KMS-11 (cell line): ENCODE results near the gene ZRSR2.

ENCODE experiments used
- H2AFZ ChIP-seq: fragments of 200-600 bp; sonication (generic); 2 replicates; pipeline ENCODE4 v1.6.1; 2016; ENCODE audit warnings: antibody characterized with exemption, mixed run types, low read depth
- H3K27ac ChIP-seq: fragments of 200-600 bp; sonication (generic); 2 replicates; pipeline ENCODE4 v1.6.1; 2016; ENCODE audit warnings: mild to moderate bottlenecking, mixed run types
- H3K27me3 ChIP-seq: fragments of 200-600 bp; sonication (generic); 2 replicates; pipeline ENCODE4 v1.6.1; 2017; ENCODE audit warnings: mild to moderate bottlenecking, low read depth, mixed run types, moderate library complexity; ENCODE audit not compliant: insufficient read depth
- H3K36me3 ChIP-seq: fragments of 200-600 bp; sonication (generic); 2 replicates; pipeline ENCODE4 v1.6.1; 2017; ENCODE audit warnings: mild to moderate bottlenecking, mixed run types; ENCODE audit not compliant: insufficient read depth
- H3K4me1 ChIP-seq: fragments of 200-600 bp; sonication (generic); 2 replicates; pipeline ENCODE4 v1.6.1; 2016; ENCODE audit warnings: mild to moderate bottlenecking, low read depth, mixed run types; ENCODE audit not compliant: poor library complexity, severe bottlenecking
- H3K4me2 ChIP-seq: fragments of 200-600 bp; sonication (generic); 2 replicates; pipeline ENCODE4 v1.7.0; 2016; ENCODE audit warnings: mild to moderate bottlenecking, mixed run types
- H3K4me3 ChIP-seq: fragments of 200-600 bp; sonication (generic); IDR thresholded peaks from 2 replicates; pipeline ENCODE4 v1.6.1; 2017; ENCODE audit warnings: low read depth, low read length, mixed read lengths; ENCODE audit not compliant: insufficient read depth
- H3K79me2 ChIP-seq: fragments of 200-600 bp; sonication (generic); 2 replicates; pipeline ENCODE4 v1.6.1; 2016; ENCODE audit warnings: low read depth, mixed run types; ENCODE audit not compliant: insufficient read depth
- H3K9ac ChIP-seq: fragments of 200-600 bp; sonication (generic); 2 replicates; pipeline ENCODE4 v1.6.1; 2016; ENCODE audit warnings: mild to moderate bottlenecking, mixed run types
- H4K20me1 ChIP-seq: fragments of 200-600 bp; sonication (generic); 2 replicates; pipeline ENCODE4 v1.6.1; 2016; ENCODE audit warnings: mild to moderate bottlenecking, mixed run types; ENCODE audit not compliant: insufficient read depth
- TF ChIP-seq, protein P1 (sequence below): fragments of 200-600 bp; sonication (generic); conservative IDR thresholded peaks from 2 replicates; pipeline ENCODE4 v1.6.1; 2017; ENCODE audit warnings: low read depth, mild to moderate bottlenecking, antibody characterized with exemption, low read length, moderate library complexity, mixed read lengths

The ZRSR2 gene

DNA sequence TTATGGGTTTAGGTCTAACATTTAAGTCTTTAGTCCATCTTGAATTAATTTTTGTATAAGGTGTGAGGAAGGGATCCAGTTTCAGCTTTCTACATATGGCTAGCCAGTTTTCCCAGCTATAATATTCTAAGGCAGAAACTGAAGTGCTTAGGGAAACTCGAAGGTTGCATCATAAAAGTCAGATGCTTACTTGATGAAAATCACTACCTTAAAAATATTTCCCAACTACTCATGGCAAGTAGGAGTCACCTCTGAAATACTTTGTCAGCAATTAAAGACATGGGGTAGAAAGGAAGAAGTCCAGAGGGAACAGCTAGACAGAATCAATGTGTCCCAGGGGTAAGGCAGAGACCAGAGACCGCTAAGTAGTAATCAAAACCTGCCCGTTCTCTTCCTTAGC, 70.6 kb downstream of the ZRSR2 start:
- H3K27ac ChIP-seq, result no peak overlapping the region
- H3K9ac ChIP-seq, result no peak overlapping the region
- no peaks in the 10 kb centered on the region for H3K27me3 ChIP-seq
- H3K79me2 ChIP-seq, result no peaks in the 10 kb centered on the region
- H3K4me3 ChIP-seq, result no peak overlapping the region
- TF ChIP-seq, protein P1, sequence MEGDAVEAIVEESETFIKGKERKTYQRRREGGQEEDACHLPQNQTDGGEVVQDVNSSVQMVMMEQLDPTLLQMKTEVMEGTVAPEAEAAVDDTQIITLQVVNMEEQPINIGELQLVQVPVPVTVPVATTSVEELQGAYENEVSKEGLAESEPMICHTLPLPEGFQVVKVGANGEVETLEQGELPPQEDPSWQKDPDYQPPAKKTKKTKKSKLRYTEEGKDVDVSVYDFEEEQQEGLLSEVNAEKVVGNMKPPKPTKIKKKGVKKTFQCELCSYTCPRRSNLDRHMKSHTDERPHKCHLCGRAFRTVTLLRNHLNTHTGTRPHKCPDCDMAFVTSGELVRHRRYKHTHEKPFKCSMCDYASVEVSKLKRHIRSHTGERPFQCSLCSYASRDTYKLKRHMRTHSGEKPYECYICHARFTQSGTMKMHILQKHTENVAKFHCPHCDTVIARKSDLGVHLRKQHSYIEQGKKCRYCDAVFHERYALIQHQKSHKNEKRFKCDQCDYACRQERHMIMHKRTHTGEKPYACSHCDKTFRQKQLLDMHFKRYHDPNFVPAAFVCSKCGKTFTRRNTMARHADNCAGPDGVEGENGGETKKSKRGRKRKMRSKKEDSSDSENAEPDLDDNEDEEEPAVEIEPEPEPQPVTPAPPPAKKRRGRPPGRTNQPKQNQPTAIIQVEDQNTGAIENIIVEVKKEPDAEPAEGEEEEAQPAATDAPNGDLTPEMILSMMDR, result no peak
- H2AFZ ChIP-seq, result no peak overlapping the region
- peaks cover 13% of the 10 kb centered on the region for H3K4me1 ChIP-seq
- H4K20me1 ChIP-seq, result no peaks in the 10 kb centered on the region
- H3K4me2 ChIP-seq, result no peak overlapping the region
- no peaks in the 10 kb centered on the region for H3K36me3 ChIP-seq

DNA sequence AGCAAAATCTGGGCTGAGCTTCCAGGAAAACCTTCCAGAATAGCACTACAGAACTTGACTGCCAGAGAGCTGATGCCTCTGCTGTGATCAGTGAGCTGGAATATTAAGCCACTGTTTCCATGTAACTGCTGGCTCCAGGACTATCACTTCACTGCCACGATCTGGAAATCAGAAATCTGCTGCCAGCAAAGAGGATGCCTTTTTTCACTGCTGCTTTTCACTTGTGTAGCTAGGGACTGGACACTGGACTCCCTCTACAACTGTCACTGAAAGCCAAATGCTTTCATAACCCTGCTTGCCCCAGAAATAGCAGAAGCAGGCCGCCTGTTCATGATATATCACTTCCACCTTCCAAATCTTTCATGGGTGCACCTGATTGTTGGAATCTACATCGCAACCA, 73.7 kb downstream of the ZRSR2 start:
- H3K4me2 ChIP-seq, result no peak overlapping the region
- no peak overlapping the region for H3K27ac ChIP-seq
- H3K4me3 ChIP-seq, result no peak overlapping the region

DNA sequence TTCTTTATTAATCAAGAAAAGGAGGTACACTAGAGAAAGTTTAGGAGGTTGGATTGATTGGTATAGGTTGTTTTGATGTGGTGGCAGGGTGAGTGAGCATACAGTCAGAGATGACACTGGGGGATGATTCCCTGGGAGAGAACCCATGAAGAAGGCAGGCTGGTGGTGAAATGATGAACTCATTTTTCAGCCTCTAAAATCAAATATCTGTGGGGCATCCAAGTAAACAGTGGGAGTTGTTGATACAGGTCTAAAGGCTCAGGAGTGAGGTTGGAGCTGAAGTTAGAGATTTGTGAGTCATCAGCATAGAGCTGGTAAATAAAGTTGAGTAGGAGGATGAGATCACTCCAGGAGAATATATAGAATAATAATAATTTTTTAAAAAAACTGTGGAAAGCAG, 74.3 kb downstream of the ZRSR2 start:
- H3K79me2 ChIP-seq, result no peaks in the 10 kb centered on the region
- no peaks in the 10 kb centered on the region for H3K4me1 ChIP-seq
- no peaks in the 10 kb centered on the region for H3K36me3 ChIP-seq
- no peak overlapping the region for H3K9ac ChIP-seq
- no peak overlapping the region for H3K4me2 ChIP-seq
- no peaks in the 10 kb centered on the region for H3K27me3 ChIP-seq
- no peaks in the 10 kb centered on the region for H4K20me1 ChIP-seq
- H3K27ac ChIP-seq, result no peak overlapping the region
- no peak overlapping the region for H3K4me3 ChIP-seq
- no peak overlapping the region for H2AFZ ChIP-seq
- TF ChIP-seq, protein P1, result no peak

More for the DNA sequence above, 73.7 kb downstream of the ZRSR2 start:
- H4K20me1 ChIP-seq, result no peaks in the 10 kb centered on the region
- TF ChIP-seq, protein P1, result no peak
- H3K4me1 ChIP-seq, result no peaks in the 10 kb centered on the region
- no peak overlapping the region for H3K9ac ChIP-seq
- no peak overlapping the region for H2AFZ ChIP-seq
- no peaks in the 10 kb centered on the region for H3K79me2 ChIP-seq
- no peaks in the 10 kb centered on the region for H3K27me3 ChIP-seq
- H3K36me3 ChIP-seq, result no peaks in the 10 kb centered on the region

DNA sequence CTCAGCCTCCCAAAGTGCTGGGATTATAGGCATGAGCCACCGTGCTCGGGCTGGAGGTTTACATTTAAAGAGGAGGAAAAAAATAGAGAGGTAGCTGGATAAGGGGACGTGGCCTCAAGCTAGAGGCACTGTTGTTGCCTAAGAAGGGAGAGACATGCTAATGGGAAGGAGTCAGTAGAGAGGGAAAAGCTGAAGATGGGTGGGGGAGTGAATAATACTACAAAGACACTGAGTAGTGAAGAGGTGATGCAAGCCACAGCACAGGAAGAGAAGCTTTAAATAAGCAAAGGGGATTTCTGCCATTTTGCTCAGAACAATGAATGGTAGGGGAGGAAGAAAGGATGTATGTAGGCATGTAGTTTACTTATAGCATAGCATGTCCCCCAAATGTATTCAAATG, 75.9 kb downstream of the ZRSR2 start:
- Histone ChIP-seq H4K20me1 (no peaks in the 10 kb centered on the region), H3K27ac (no peak overlapping the region), H3K4me2 (no peak overlapping the region), H3K9ac (no peak overlapping the region), H3K27me3 (no peaks in the 10 kb centered on the region), H2AFZ (no peak overlapping the region), H3K4me3 (no peak overlapping the region), H3K79me2 (no peaks in the 10 kb centered on the region), H3K4me1 (no peaks in the 10 kb centered on the region), H3K36me3 (no peaks in the 10 kb centered on the region)
- TF ChIP-seq, protein P1, result no peak
